NCI-H187 treated with DMSO at 0.1 percent for 48 hours (cell line): ENCODE results near the gene ATXN3.
"Not testable (repeated sequence)": the region's sequence is repeated elsewhere in the genome, so short reads cannot be mapped to it uniquely, and the experiment has no call there.

ENCODE experiments used
- DNase-seq: peaks from one replicate; lab custom pipeline; 2025; lab: John Stamatoyannopoulos, UW

Gene ATXN3

DNA sequence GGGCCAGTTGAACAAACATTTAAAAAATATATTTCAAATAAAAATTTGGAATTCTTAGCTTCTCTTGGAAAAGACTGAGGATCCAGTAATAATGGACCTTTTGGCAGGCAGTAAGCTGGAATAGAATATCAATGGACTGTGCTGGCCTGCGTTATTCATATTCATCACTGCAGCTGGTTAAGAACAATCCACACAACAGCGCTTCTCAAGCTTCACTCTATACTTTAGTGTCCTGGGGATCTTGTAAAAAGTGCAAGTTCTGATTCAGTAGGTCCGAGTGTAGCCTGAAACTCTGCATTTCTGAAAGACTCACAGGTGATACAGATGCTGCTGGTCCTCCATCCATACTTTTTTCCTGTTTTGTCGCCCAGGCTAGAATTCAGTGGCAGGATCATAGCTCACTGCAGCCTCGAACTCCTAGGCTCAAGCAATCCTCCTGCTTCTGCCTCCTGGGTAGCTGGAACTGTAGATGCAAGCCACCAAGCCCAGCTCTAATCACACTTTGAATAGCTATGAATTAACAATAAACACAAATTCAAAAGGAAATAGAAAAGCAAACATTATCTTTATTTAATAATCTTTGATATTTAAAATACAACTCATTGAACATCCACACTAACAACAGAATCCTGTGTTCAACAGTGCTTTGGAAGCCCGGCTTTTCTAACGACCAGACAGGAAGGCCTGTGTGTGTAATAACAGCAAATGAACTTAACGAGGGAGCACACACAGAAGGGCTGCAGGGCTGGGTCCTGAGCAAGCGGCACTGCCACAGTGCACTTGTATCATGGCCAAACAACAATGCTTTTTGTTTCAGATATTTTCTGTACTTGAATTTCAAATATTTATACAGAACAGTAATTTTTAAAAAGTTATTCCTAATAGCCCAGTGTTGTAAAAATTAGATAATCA lies 48.1 kb downstream of the ATXN3 start:
- DNase-seq = no peak

DNA sequence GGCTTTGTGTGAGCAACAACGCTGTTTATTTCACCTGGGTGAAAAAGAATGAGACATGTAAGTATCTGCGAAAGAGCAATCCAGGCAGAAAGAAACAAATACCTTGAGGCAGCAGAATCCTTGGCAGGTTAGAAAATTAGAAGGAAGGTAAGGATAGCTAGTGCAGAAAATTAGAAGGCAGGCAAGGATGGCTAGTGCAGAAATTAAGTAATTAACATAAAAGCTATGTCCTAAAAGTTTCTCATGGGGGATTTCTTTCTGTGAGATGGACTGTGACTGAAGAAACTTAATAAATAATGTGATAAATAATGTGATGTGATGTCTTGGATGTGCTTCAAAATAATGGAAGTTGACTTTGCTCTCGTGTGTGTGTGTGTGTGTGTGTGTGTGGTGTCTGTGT lies 56.6 kb downstream of the ATXN3 start:
- DNase-seq = no peak

DNA sequence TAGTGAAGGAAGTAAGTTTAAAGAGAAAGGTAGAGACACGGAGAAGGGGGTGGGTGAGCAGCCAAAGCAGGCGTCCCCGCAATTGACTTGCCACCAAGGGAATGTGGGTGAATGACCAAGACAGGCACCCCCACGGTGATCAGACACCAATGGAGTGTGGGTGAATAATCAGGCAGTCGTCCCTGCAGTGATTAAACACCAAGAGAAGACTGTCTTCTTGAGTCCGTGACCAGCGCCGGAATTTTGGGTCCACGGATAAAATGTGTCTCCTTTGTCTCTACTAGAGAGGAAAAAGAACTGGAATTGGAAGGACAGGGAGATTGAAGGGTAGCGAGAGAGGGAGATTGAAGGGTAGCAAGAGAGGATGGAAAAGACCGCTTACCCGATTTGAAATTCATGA lies 57.2 kb downstream of the ATXN3 start:
- not testable (repeated sequence) for DNase-seq

DNA sequence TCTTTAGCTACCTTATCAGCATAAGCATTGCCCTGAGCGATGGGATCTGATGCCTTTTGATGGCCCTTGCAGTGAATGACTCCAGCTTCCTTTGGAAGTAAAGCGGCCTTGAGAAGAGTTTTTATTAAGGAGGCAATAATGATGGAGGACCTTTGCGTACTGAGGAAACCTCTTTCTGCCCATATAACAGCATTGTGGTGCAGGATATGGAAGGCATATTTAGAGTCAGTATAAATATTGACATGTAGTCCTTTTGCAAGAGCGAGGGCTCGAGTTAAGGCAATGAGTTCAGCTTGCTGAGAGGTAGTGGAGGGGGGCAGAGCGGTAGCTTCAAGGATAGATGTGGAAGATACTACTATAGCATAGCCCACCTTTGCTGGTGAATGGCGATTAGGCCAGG lies 60.5 kb downstream of the ATXN3 start:
- DNase-seq = not testable (repeated sequence)

GRCh38 chr14:92041766-92042165 lies 64.6 kb downstream of the ATXN3 start:
- DNase-seq = not testable (repeated sequence)

DNA sequence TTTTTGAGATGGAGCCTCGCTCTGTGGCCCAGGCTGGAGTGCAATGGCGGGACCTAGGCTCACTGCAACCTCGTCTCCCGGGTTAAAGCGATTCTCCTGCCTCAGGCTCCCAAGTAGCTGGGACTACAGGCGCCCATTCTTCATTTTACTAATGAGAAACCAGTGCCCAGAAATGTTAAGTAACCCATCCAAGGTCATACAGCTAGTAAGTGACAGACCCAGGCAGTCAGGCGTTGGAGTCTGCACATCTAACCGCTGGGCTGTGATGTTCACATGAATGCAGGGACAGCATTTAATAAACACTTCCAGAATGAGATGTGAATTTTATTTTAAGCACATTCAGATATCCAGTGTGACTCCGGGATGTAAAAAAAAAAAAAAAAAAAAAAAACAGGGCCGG lies 65.2 kb downstream of the ATXN3 start:
- DNase-seq = no peak

DNA sequence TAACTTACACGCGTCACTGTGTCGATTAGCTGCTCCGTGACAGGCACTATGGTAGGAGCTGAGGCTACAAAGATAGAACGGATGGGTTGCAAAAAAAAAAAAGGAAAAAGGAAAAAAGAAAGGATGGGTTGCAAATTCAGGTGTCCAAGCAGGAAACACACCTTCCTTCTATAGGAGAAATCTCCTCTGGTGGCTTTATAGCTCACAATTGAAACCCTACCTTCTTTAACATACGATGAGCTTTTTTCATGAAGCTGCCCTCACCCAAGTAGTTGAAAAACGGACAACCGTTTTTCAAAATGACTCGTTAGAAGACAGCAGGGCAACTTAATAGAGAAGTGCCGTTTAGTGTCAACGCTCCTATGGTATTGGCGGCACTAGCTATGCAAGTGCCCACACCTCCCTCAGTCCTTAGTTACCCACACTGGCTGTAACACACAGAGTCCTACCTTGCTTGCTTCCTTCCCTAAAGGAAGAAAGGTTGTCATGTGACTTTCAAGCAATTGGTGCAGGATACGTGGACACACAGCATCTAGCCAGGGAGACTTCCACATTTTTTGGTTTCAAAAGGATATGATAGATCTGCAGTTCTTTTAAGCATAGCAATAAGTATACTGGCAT lies 65.8 kb downstream of the ATXN3 start:
- DNase-seq = peak; percentile 60

DNA sequence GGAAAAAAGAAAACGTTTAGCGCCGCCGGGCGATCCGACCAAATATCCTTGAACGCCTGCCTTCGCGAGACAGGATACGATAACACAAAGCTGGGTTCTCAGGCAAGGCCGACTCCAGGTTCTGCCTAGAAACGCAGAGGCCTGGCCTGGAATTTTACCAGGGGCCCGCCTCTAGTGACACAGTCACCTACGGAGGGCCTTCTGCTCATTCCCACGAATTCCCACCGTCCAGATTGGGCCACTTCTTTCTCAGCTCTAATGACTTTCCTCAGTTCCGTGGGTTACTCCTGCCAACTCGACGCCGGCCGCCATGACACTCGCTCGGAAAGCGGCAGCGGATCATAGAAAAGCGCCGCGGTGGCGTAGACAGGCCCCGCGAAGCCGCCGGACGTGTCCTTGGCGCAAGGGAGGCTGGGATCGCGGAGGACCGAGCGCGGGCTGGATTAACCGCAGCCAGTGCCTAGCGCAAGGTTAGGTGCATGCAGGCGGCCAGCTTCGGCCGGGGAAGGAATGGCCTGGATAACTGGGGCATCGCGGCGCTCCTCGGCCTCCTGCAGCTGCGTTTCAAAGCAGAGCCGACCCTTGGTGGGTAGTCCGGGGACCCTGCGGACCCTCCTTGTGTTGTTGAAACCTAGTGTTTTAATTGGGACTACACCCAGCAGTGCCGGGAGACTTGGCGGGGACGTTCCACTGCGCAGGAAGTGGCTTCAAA lies 66.5 kb downstream of the ATXN3 start, which contains the start of gene TRIP11:
TRIP11 (minus strand) TSS at position 341 of the 712 bp plus-strand sequence. CDS start 374 bp downstream, outside the sequence.
- peak; percentile 71 for DNase-seq

DNA sequence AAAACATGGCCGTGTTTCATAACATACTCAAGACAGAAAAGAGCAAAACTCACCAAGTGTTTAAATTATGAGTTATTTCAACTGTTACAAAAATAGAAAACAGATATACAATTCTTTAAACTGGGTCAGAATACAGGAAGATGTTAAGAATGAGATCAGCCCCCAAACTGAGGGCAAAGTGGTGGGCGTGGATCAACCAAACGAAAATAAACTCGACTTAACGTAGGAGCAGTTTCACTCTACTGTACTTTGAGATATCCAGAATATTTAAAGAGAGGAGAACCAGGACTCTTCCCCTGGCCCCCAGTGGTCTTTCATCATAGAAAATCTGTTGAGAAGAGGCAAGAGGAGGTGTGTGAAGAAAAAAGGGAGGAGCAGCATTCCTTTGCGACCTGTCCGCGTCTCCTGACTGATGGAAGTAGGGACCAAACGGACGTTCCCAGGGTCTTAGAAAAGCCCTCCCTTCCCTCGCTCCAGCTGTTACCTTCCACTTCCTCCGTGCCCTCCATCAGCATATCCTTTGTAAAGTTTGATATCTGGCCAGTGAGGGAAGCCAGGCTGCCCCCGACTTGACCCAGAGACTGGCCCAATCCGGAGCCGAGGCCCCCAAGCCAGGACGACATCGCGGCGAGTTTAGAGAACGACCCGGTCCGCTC lies 67.2 kb downstream of the ATXN3 start:
- DNase-seq = no peak

DNA sequence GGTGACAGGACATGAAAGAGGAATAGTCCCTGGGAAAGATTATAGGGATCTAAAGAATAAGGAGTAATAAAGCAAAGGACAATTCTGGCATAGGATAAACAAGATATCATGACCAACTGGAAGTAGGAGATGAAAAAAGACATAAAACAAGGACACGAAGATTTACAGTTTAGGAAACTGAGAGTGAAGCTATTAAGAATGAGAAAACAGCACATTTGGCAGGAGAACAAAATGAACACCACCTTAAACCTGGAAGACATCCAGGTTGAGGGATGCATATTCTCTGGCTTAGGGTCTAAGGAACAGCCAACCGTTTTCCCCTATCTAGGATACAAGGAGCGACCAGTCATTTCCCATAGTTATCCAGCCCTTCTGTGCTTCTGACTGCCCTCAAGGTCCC lies 68.4 kb downstream of the ATXN3 start:
- no peak for DNase-seq

DNA sequence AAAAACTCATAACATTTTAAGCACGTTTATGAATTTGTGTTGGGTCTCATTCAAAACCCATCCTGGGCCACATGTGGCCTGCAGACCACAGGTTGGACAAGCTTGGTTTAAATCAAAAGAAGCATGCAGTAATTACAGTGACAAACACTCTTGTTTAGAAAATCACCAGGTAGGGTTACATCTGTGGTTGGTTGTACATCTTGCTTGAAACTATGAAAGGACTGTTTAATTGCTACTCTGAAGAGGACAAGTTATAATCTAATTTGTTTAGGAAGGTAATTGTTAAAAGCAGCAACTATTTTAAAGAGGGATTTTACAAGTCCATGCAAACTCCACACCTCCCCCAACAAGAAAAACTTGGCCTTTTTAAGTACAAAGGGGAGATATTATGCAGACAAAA lies 70.5 kb downstream of the ATXN3 start:
- no peak for DNase-seq

- DNase-seq = no peak
Measured at GRCh38 chr14:92033906-92034687, 72.3 kb downstream of the ATXN3 start.

DNA sequence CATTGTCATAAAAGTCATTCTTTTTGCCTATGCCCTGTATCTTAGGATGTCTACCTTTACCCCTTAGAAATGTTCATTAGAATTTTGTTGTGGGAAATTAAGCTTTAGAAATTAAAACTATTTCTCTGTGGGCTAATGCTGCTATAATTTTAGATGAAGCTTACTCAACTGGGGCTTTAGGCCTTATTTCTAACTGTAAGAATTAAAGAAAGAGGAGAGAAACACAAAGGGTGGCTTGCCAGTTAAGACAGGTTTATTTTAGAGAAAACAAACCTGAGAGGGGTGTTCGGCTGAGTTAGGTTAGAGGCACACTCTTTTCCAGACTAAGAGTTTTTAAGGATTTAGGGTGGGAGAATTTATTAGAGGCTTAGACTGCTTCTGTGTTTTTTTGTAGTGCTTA lies 72.9 kb downstream of the ATXN3 start:
- no peak for DNase-seq

- no peak for DNase-seq
Measured at GRCh38 chr14:92026548-92027190, 79.7 kb downstream of the ATXN3 start.

DNA sequence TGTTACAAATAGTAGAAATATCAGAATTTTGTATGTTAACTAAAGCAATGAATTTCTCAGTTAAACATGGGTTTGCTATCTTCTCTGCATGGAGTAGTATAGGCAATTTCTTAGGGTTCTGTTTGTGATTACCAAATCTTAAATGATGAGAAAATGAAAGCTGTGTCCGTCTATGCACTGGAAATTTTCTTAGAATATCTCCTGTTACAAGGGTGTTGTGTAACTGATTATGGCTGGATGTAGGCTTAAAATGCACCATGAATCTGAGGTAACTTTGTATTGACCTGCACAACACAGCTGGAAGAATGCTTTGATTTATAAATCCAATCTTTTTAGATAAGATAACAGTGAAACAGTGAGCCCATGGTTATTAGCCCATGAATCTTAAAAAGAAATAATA lies 84.3 kb downstream of the ATXN3 start:
- DNase-seq = no peak

DNA sequence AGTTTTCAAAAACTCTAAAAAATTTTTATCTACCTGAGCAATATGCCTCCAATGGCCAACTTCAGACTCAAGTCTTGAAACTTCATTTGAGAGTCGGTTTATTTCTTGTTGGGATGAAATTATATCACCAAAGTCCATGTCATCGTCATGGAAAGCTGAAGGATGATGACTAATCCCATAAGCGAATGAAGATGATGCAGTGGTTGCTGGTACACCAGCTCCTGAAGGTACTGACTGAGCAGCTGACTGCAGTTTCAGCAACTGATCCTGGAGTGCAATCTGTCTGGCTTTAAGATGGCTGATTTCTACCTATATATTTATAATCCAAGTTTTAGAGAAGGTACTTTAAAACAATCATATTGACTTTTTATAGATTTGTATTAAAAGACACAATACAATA lies 84.9 kb downstream of the ATXN3 start:
- DNase-seq = no peak

DNA sequence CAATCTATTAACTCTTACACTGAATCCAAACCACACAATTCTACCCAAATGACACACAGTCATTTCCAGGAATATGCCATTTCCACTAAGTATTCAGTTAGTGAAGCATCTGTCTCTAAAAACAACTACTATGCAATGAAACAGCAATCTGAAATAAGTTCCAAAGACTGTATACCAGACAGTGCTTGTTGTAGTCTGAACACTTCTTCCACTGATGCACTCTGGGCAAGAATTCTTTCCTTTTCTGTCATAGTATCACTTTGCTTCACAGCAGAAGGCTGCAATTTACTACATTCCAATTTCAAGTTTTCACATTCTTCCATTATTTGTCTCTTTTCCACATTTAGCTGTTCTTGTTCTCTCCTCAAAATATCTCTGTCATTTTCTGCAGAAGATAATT lies 92.3 kb downstream of the ATXN3 start:
- DNase-seq = no peak

DNA sequence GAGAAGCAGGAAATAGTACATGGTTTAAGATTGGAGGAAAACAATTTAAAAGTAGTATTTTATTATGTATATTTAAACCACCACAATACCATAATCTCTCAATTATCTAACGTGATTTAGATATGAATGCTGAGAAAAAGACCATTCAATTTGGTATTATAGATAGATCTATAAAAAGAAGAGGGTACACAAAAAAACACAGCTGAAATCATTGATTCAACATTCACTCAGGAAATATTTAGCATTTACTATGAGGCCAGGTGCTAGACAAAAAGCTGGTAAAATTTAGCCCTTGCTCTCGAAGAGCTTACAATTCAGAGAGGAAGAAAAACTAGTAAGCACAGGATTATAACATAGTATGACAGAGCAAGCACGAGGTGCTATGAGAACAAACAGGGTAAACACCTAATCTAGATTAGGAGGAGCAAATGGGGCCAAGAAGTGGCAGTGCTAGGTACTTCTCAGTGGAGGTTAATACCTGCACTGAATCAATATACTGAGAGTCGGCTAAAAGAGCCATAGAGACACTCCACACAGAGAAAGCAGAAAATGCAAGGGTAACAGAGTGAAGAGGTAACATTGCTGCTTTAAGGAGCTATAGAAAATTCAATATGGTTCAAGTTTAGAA lies 94.1 kb downstream of the ATXN3 start:
- DNase-seq = no peak

DNA sequence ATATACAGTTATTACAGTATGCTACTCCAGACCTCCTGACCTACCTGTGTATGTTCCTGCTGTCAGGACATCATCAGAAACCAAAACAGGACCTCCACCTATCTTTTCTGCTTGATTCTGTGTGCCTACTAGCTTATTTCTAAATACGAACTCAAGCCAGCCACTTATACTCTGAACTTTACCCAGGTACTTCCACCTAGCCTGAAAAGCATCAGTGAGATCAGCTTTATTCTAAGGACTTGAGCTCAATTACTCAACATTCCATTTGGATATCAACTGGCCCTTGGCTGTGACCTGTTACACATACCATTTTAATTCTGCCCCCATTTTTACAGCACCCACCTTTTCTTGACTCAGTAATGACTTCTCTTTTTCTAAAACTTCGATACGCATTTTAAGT lies 95.7 kb downstream of the ATXN3 start:
- DNase-seq = no peak

DNA sequence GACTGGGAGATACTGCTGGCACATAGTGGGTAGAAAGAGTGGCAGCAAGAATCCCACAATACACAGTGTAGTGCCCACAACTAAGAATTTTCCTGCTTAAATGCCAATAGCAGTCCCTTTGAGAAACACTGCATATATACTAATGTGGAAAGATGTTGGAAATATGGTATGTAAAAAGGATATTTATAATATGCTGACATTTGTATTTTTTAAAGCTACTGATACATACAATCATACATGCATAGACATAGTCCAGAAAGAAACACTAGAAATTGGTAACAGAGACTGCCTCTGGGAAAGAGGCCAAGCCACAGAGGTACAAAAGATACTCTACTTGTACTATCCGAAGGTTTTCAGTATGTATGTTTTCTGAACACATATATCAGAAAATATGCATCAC lies 96.8 kb downstream of the ATXN3 start:
- no peak for DNase-seq
